Regular cardiac myocyte (primary cell): ENCODE measurements around the gene P2RX5. TPM values are rescaled to one million over a fixed set of nuclear protein-coding genes. Genes with fewer than 3 reads are reported as not detected.

Source experiments
- total RNA-seq: library from RNA; depleted of rRNA; stranded (reverse); fragments of >200 nt; gene quantifications from 2 replicates; pipeline ENCODE4 v1.2.3, GENCODE V29; 2014

Gene P2RX5
- total RNA-seq, result 2.7 and 3.4 TPM in 2 replicates

GRCh38 chr17:3695723-3696411, at the start of gene P2RX5:
Gene P2RX5, minus strand, starts transcription at chr17:3696155. Its CDS starts 150 bp downstream, at chr17:3696005.

GRCh38 chr17:3723556-3724377, 27.8 kb upstream of the P2RX5 start, which contains the start of gene HASPIN:
Gene HASPIN, plus strand, starts transcription at chr17:3723903. Its CDS starts 33 bp downstream, at chr17:3723936.

GRCh38 chr17:3668279-3669084, 27.5 kb downstream of the P2RX5 start, which contains the start of the genes EMC6 and TAX1BP3:
Gene EMC6, plus strand, starts transcription at chr17:3668812. Its CDS starts 335 bp downstream, at chr17:3669147.
Gene TAX1BP3, minus strand, starts transcription at chr17:3668578. Its CDS starts 52 bp downstream, at chr17:3668526.

GRCh38 chr17:3636154-3636907, 59.6 kb downstream of the P2RX5 start, which contains the start of the genes CTNS and SHPK:
Gene CTNS, plus strand, starts transcription at chr17:3636760. Its CDS starts 3,447 bp downstream, at chr17:3640207.
Gene SHPK, minus strand, starts transcription at chr17:3636250. Its CDS starts 31 bp downstream, at chr17:3636219.

Other genes starting within 250 kb of the P2RX5 start
- gene SPATA22, start 224.3 kb downstream of the P2RX5 start, total RNA-seq, result 1.5 TPM in 1 of 2 replicates, not detected in the other
- 0.19 and 0.85 TPM in 2 replicates for gene ASPA, start 220.2 kb downstream of the P2RX5 start, total RNA-seq
- 0.77 and 2.0 TPM in 2 replicates for gene TRPV3, start 138.3 kb downstream of the P2RX5 start, total RNA-seq
- 0.58 and 1.7 TPM in 2 replicates for gene TRPV1, start 86.7 kb downstream of the P2RX5 start, total RNA-seq
- gene SHPK, start 59.9 kb downstream of the P2RX5 start, total RNA-seq, result 11.7 and 13.0 TPM in 2 replicates
- gene CTNS, start 59.4 kb downstream of the P2RX5 start, total RNA-seq, result 9.6 and 32.1 TPM in 2 replicates
- gene TAX1BP3, start 27.6 kb downstream of the P2RX5 start, total RNA-seq, result 136 and 214 TPM in 2 replicates
- gene EMC6, start 27.3 kb downstream of the P2RX5 start, total RNA-seq, result 14.7 and 36.8 TPM in 2 replicates
- 0.85 and 11.1 TPM in 2 replicates for gene HASPIN, start 27.7 kb upstream of the P2RX5 start, total RNA-seq
- gene ITGAE, start 105.0 kb upstream of the P2RX5 start, total RNA-seq, result 13.2 and 19.0 TPM in 2 replicates
- 15.8 and 21.1 TPM in 2 replicates for gene NCBP3, start 150.1 kb upstream of the P2RX5 start, total RNA-seq
- 2.5 and 4.8 TPM in 2 replicates for gene CAMKK1, start 196.9 kb upstream of the P2RX5 start, total RNA-seq
- gene P2RX1, start 220.3 kb upstream of the P2RX5 start, total RNA-seq, result 0.28 and 0.38 TPM in 2 replicates